Kidney (tissue), 14 donors: ENCODE measurements around the gene KLHDC8A. TPM values are rescaled to one million over a fixed set of nuclear protein-coding genes. Genes with fewer than 3 reads are reported as not detected.

Source experiments
- DNase-seq, 5 donors: peaks; one replicate each; pipeline ENCODE4 v3.0.0-alpha.2; 2013 to 2020
- FAIRE-seq: peaks from 2 replicates; lab custom pipeline; 2012; peaks lifted over from hg19 to GRCh38; lab: Jason Lieb, UNC
- H3K27ac ChIP-seq, 2 donors: one replicate each; pipeline ENCODE4 v1.7.0; 2013; ENCODE audit warnings: low read depth in 2 of 2, low read length in 2 of 2, inconsistent platforms in 1 of 2
- H3K27me3 ChIP-seq: one replicate; pipeline ENCODE4 v1.7.1; 2013; ENCODE audit warnings: low read length, inconsistent platforms; ENCODE audit not compliant: control insufficient read depth, insufficient read depth
- H3K36me3 ChIP-seq, 3 donors: one replicate each; pipeline versions ENCODE4 v1.7.0 to v1.7.1; 2013; ENCODE audit warnings: low read length in 3 of 3, control low read depth in 1 of 3, inconsistent platforms in 1 of 3; ENCODE audit not compliant: insufficient read depth in 3 of 3, control insufficient read depth in 2 of 3
- H3K4me1 ChIP-seq, 3 donors: one replicate each; pipeline versions ENCODE4 v1.7.0 to v1.7.1; 2013; ENCODE audit warnings: low read length in 3 of 3, inconsistent platforms in 1 of 3, low read depth in 1 of 3; ENCODE audit not compliant: control insufficient read depth in 2 of 3, insufficient read depth in 2 of 3
- H3K4me3 ChIP-seq, 3 donors: one replicate each; pipeline versions ENCODE4 v1.7.0 to v1.8.1; 2013; ENCODE audit warnings: low read length in 3 of 3, control low read depth in 1 of 3, inconsistent platforms in 1 of 3
- H3K9ac ChIP-seq, 3 donors: one replicate each; pipeline versions ENCODE4 v1.7.0 to v1.7.1; 2013; ENCODE audit warnings: low read length in 3 of 3, control low read depth in 1 of 3, inconsistent platforms in 1 of 3
- H3K9me3 ChIP-seq, 3 donors: one replicate each; pipeline versions ENCODE4 v1.7.0 to v1.7.1; 2013; ENCODE audit warnings: low read length in 3 of 3, control low read depth in 1 of 3, inconsistent platforms in 1 of 3; ENCODE audit not compliant: control insufficient read depth in 2 of 3, insufficient read depth in 1 of 3
- intact Hi-C: fragments of 100-400 bp; cut with DNase I; formaldehyde crosslinking; loops from one replicate; pipeline ENCODE4 v1.11.1; 2022
- polyA plus RNA-seq: library from polyadenylated mRNA; stranded (reverse); fragments of 350-450 nt; fragmentation: Illumina TruSeq; extraction: RNeasy Lipid Tissue Mini Kit (QIAGEN cat#74804); gene quantifications from one replicate; pipeline ENCODE4 v1.2.3, GENCODE V29; 2014; ENCODE audit warnings: low read depth, low replicate concordance; ENCODE audit not compliant: insufficient read depth
- total RNA-seq: library from RNA; stranded (reverse); fragmentation: NEBNext Ultra II Directional; extraction: Animal tissue kit (Norgen Biotek cat#: 25700); gene quantifications from one replicate; pipeline ENCODE4 v1.2.1, GENCODE V29; 2021
- TF ChIP-seq, protein P1 (sequence below): IDR thresholded peaks from 3 replicates; pipeline ENCODE4 v1.5.1; 2012; ENCODE audit warnings: mild to moderate bottlenecking, moderate library complexity, borderline replicate concordance; ENCODE audit not compliant: insufficient read depth; ENCODE audit errors: extremely low read depth
- donor health status: control.
- donor health status: control.
- donor health status: control.
- donor health status: control.
- donor health status: control.
- donor health status: DM: yes; HTN: yes; CAD: no.
- donor health status: Normal renal cell carcinoma (clear cell type).

KLHDC8A gene
- total and polyA plus RNA-seq, 2 donors from 2014 or later = not detected

DNA sequence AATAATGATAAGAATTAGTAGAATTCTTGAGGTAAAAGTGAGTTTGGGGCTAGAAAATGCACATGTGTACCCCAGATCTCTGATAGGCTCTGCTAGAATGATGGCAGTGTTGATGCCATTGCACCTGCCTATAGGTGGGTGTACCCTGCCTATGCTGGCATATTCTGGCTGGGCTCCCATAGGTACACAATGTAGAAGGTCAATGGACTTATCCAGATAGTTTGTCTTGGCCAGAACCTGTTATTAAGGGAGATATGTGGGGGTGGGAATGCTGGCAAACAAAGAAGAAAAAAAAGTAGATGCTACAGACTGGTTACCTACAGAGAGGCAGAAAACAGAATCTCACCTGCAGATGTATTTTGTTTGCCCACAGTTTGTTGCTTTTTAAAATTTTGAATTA lies 14.1 kb upstream of the KLHDC8A start:
- peaks cover 0 to 3% (median 0%) of the 10 kb centered on the region in 3 donors for H3K4me1 ChIP-seq

GRCh38 chr1:205369701-205370123 lies 13.0 kb upstream of the KLHDC8A start:
- intact Hi-C loops = no loop called here
- no peak overlapping the region for H3K27ac ChIP-seq
- no peaks in the 10 kb centered on the region for H3K27me3 ChIP-seq
- H3K4me3 ChIP-seq = no peak overlapping the region
- H3K4me1 ChIP-seq = peaks cover 0 to 3% (median 0%) of the 10 kb centered on the region in 3 donors
- DNase-seq = peak in 1 of 5 donors; percentile 13
- no peaks in the 10 kb centered on the region for H3K36me3 ChIP-seq
- H3K9me3 ChIP-seq = no peaks in the 10 kb centered on the region
- TF ChIP-seq, protein P1, sequence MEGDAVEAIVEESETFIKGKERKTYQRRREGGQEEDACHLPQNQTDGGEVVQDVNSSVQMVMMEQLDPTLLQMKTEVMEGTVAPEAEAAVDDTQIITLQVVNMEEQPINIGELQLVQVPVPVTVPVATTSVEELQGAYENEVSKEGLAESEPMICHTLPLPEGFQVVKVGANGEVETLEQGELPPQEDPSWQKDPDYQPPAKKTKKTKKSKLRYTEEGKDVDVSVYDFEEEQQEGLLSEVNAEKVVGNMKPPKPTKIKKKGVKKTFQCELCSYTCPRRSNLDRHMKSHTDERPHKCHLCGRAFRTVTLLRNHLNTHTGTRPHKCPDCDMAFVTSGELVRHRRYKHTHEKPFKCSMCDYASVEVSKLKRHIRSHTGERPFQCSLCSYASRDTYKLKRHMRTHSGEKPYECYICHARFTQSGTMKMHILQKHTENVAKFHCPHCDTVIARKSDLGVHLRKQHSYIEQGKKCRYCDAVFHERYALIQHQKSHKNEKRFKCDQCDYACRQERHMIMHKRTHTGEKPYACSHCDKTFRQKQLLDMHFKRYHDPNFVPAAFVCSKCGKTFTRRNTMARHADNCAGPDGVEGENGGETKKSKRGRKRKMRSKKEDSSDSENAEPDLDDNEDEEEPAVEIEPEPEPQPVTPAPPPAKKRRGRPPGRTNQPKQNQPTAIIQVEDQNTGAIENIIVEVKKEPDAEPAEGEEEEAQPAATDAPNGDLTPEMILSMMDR = no peak
- no peak overlapping the region for H3K9ac ChIP-seq
- no peak for FAIRE-seq

More for the DNA sequence above, 14.1 kb upstream of the KLHDC8A start:
- FAIRE-seq (no peak), DNase-seq (peak in 1 of 5 donors; percentile 14)
- Histone ChIP-seq H3K9ac (no peak overlapping the region), H3K9me3 (no peaks in the 10 kb centered on the region), H3K27ac (no peak overlapping the region), H3K4me3 (no peak overlapping the region), H3K36me3 (no peaks in the 10 kb centered on the region), H3K27me3 (no peaks in the 10 kb centered on the region)
- intact Hi-C loops = no loop called here
- TF ChIP-seq, protein P1 = no peak

GRCh38 chr1:205368478-205368877 lies 11.8 kb upstream of the KLHDC8A start:
- H3K27me3 ChIP-seq = no peaks in the 10 kb centered on the region

More at GRCh38 chr1:205368478-205368877, 11.8 kb upstream of the KLHDC8A start:
- H3K27ac ChIP-seq = no peak overlapping the region
- H3K4me1 ChIP-seq = peaks cover 0 to 3% (median 0%) of the 10 kb centered on the region in 3 donors
- H3K36me3 ChIP-seq = no peaks in the 10 kb centered on the region
- intact Hi-C loops = no loop called here
- DNase-seq = no peak
- no peaks in the 10 kb centered on the region for H3K9me3 ChIP-seq
- H3K4me3 ChIP-seq = no peak overlapping the region
- TF ChIP-seq, protein P1 = no peak
- no peak overlapping the region for H3K9ac ChIP-seq
- no peak for FAIRE-seq
